OCI-LY1 (cell line): ENCODE results near the gene CELSR1.

Experiments
- H2AFZ ChIP-seq: fragments of 200-600 bp; sonication (generic), shearing (Covaris generic); 2 replicates; pipeline ENCODE4 v1.6.0; 2014; ENCODE audit warnings: antibody characterized with exemption, mild to moderate bottlenecking, low read length
- H3F3A ChIP-seq: fragments of 200-600 bp; sonication (generic), shearing (Covaris generic); 2 replicates; pipeline ENCODE4 v1.6.0; 2014; ENCODE audit warnings: mild to moderate bottlenecking, antibody characterized with exemption, low read length, moderate library complexity; ENCODE audit not compliant: insufficient read depth
- H3K27ac ChIP-seq: fragments of 200-600 bp; sonication (generic); 2 replicates; pipeline ENCODE4 v1.5.1; 2014; ENCODE audit warnings: low read length, mixed run types, mild to moderate bottlenecking, low read depth; ENCODE audit not compliant: poor library complexity, severe bottlenecking
- H3K27me3 ChIP-seq: fragments of 200-600 bp; sonication (generic); 2 replicates; pipeline ENCODE4 v1.6.0; 2014; ENCODE audit warnings: antibody characterized with exemption, mild to moderate bottlenecking, low read length, moderate library complexity; ENCODE audit not compliant: insufficient read depth
- H3K36me3 ChIP-seq: fragments of 200-600 bp; sonication (generic); 2 replicates; pipeline ENCODE4 v1.6.1; 2014; ENCODE audit warnings: mild to moderate bottlenecking, antibody characterized with exemption, low read length, moderate library complexity, mixed read lengths; ENCODE audit not compliant: insufficient read depth
- H3K4me1 ChIP-seq: fragments of 200-600 bp; sonication (generic); 2 replicates; pipeline ENCODE4 v1.5.1; 2014; ENCODE audit warnings: mild to moderate bottlenecking, low read length, moderate library complexity; ENCODE audit not compliant: insufficient read depth, severe bottlenecking
- H3K4me2 ChIP-seq: fragments of 200-600 bp; sonication (generic), shearing (Covaris generic); 2 replicates; pipeline ENCODE4 v1.6.1; 2014; ENCODE audit warnings: low read length
- H3K4me3 ChIP-seq: fragments of 200-600 bp; sonication (generic); 2 replicates; pipeline ENCODE4 v1.5.1; 2014; ENCODE audit warnings: low read length, low read depth, mild to moderate bottlenecking, mixed read lengths; ENCODE audit not compliant: poor library complexity, severe bottlenecking
- H3K79me2 ChIP-seq: fragments of 200-600 bp; shearing (Covaris generic); 2 replicates; pipeline ENCODE4 v1.6.1; 2016; ENCODE audit warnings: mixed run types, low read length, mixed read lengths; ENCODE audit not compliant: insufficient read depth
- H3K9ac ChIP-seq: fragments of 200-600 bp; sonication (generic), shearing (Covaris generic); 2 replicates; pipeline ENCODE4 v1.6.1; 2014; ENCODE audit warnings: mild to moderate bottlenecking, low read length, mixed read lengths
- H3K9me2 ChIP-seq: fragments of 200-600 bp; sonication (generic), shearing (Covaris generic); 2 replicates; pipeline ENCODE4 v1.6.1; 2014; ENCODE audit warnings: low read depth, mild to moderate bottlenecking, low read length, mixed read lengths
- H3K9me3 ChIP-seq: fragments of 200-600 bp; shearing (Covaris generic); 2 replicates; pipeline ENCODE4 v1.6.1; 2014; ENCODE audit warnings: low read length, mixed read lengths
- H4K20me1 ChIP-seq: fragments of 200-600 bp; sonication (generic), shearing (Covaris generic); 2 replicates; pipeline ENCODE4 v1.6.0; 2016; ENCODE audit warnings: mild to moderate bottlenecking, low read length; ENCODE audit not compliant: insufficient read depth
- EZH2 ChIP-seq: fragments of 200-600 bp; sonication (generic), shearing (Covaris generic); IDR thresholded peaks from 2 replicates; pipeline ENCODE4 v1.8.0; 2017; ENCODE audit warnings: borderline replicate concordance, mixed run types, mild to moderate bottlenecking, antibody characterized with exemption, low read length, moderate library complexity, mixed read lengths
- TF ChIP-seq, protein P1 (sequence below): fragments of 200-600 bp; sonication (generic), shearing (Covaris generic); IDR thresholded peaks from 2 replicates; pipeline ENCODE4 v1.5.1; 2017; ENCODE audit warnings: mild to moderate bottlenecking, antibody characterized with exemption, low read length, moderate library complexity, mixed read lengths

The CELSR1 gene

GRCh38 chr22:46373921-46374662 is 163.3 kb downstream of the CELSR1 start:
- peaks cover 5% of the 10 kb centered on the region; the same call in 1 of the 2 replicates for H3K9me3 ChIP-seq
- no peaks in the 10 kb centered on the region for H3K9me2 ChIP-seq
- H3K4me1 ChIP-seq = peaks cover 9% of the 10 kb centered on the region
- no peak overlapping the region for H3K4me3 ChIP-seq
- H3K9ac ChIP-seq = no peak overlapping the region
- H4K20me1 ChIP-seq = no peaks in the 10 kb centered on the region
- H3K27me3 ChIP-seq = no peaks in the 10 kb centered on the region
- TF ChIP-seq, protein P1, sequence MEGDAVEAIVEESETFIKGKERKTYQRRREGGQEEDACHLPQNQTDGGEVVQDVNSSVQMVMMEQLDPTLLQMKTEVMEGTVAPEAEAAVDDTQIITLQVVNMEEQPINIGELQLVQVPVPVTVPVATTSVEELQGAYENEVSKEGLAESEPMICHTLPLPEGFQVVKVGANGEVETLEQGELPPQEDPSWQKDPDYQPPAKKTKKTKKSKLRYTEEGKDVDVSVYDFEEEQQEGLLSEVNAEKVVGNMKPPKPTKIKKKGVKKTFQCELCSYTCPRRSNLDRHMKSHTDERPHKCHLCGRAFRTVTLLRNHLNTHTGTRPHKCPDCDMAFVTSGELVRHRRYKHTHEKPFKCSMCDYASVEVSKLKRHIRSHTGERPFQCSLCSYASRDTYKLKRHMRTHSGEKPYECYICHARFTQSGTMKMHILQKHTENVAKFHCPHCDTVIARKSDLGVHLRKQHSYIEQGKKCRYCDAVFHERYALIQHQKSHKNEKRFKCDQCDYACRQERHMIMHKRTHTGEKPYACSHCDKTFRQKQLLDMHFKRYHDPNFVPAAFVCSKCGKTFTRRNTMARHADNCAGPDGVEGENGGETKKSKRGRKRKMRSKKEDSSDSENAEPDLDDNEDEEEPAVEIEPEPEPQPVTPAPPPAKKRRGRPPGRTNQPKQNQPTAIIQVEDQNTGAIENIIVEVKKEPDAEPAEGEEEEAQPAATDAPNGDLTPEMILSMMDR = no peak
- TF ChIP-seq EZH2 = no peak
- peaks cover 16% of the 10 kb centered on the region for H3K36me3 ChIP-seq
- no peak overlapping the region for H3K27ac ChIP-seq
- no peaks in the 10 kb centered on the region for H3K79me2 ChIP-seq
- H2AFZ ChIP-seq = no peak overlapping the region
- H3K4me2 ChIP-seq = no peak overlapping the region
- H3F3A ChIP-seq = no peaks in the 10 kb centered on the region

GRCh38 chr22:46373159-46373558 is 164.3 kb downstream of the CELSR1 start:
- peaks cover 9% of the 10 kb centered on the region for H3K4me1 ChIP-seq
- no peaks in the 10 kb centered on the region for H3F3A ChIP-seq
- TF ChIP-seq, protein P1 = no peak
- no peak for TF ChIP-seq EZH2
- H3K9me3 ChIP-seq = peaks cover 5% of the 10 kb centered on the region; the same call in 1 of the 2 replicates
- H3K79me2 ChIP-seq = no peaks in the 10 kb centered on the region
- H3K27me3 ChIP-seq = no peaks in the 10 kb centered on the region
- no peak overlapping the region for H3K9ac ChIP-seq
- H3K27ac ChIP-seq = no peak overlapping the region
- no peak overlapping the region for H2AFZ ChIP-seq
- no peak overlapping the region for H3K4me2 ChIP-seq
- H4K20me1 ChIP-seq = no peaks in the 10 kb centered on the region
- peaks cover 16% of the 10 kb centered on the region for H3K36me3 ChIP-seq
- no peak overlapping the region for H3K4me3 ChIP-seq
- no peaks in the 10 kb centered on the region for H3K9me2 ChIP-seq

DNA sequence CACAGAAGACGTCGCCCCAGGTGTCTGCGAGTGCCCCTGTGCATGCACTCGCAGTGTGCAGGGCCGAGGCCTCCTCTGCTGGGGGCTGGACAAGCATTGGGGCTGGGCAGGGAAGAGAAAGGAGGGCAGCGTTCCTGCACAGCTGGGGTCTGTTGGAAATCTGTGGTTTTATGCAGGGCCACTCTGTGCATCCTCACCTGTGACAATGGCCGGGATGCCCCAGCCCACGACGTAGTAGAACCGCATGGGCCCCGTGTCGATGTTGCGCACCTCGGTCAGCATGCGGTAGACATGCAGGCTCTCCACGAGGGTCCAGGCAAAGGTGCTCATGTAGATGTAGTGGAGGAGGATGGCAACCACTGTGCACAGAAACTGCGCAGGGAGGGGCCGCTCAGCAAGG is 164.7 kb downstream of the CELSR1 start:
- peaks cover 16% of the 10 kb centered on the region for H3K36me3 ChIP-seq
- no peak overlapping the region for H3K4me3 ChIP-seq
- peaks cover 5% of the 10 kb centered on the region; the same call in 1 of the 2 replicates for H3K9me3 ChIP-seq
- H3F3A ChIP-seq = no peaks in the 10 kb centered on the region
- no peak overlapping the region for H3K9ac ChIP-seq
- H3K9me2 ChIP-seq = no peaks in the 10 kb centered on the region
- H4K20me1 ChIP-seq = no peaks in the 10 kb centered on the region
- no peaks in the 10 kb centered on the region for H3K79me2 ChIP-seq
- no peak overlapping the region for H3K27ac ChIP-seq
- no peak overlapping the region for H3K4me2 ChIP-seq
- H3K27me3 ChIP-seq = no peaks in the 10 kb centered on the region
- no peak overlapping the region for H2AFZ ChIP-seq
- TF ChIP-seq, protein P1 = no peak
- TF ChIP-seq EZH2 = no peak
- H3K4me1 ChIP-seq = peaks cover 9% of the 10 kb centered on the region
